Testis (tissue), 3 donors: ENCODE measurements around the gene OLA1. TPM values are rescaled to one million over a fixed set of nuclear protein-coding genes. Genes with fewer than 3 reads are reported as not detected.
A peak's percentile ranks its signal among the peaks of the same experiment; 100 is the strongest.

ENCODE experiments used
- DNase-seq: peaks from one replicate; pipeline ENCODE4 v3.0.0-alpha.2; 2019
- H3K27ac ChIP-seq, 2 donors: fragments of 200-600 bp; sonication (generic); one replicate each; pipeline ENCODE4 v1.5.1; 2019
- H3K27me3 ChIP-seq: fragments of 200-600 bp; sonication (generic); one replicate; pipeline ENCODE4 v1.5.1; 2019
- H3K36me3 ChIP-seq: fragments of 200-600 bp; sonication (generic); one replicate; pipeline ENCODE4 v1.5.1; 2017; ENCODE audit warnings: low read depth; ENCODE audit errors: missing control alignments
- H3K4me1 ChIP-seq: fragments of 200-600 bp; sonication (generic); one replicate; pipeline ENCODE4 v1.5.1; 2019
- H3K4me3 ChIP-seq, 2 donors: fragments of 200-600 bp; sonication (generic); one replicate each; pipeline ENCODE4 v1.5.1; 2017 to 2019
- H3K9me3 ChIP-seq: fragments of 200-600 bp; sonication (generic); one replicate; pipeline ENCODE4 v1.5.1; 2017
- POLR2A ChIP-seq: fragments of 450-650 bp; IDR thresholded peaks from one replicate; pipeline ENCODE4 v1.6.1; 2017; ENCODE audit warnings: antibody characterized with exemption, mild to moderate bottlenecking, moderate library complexity
- WGBS, 2 donors: methylation state at CpG; one replicate each; pipeline ENCODE4 v1.1.5; 2018; 5-methylcytosine and 5-hydroxymethylcytosine counted together
- intact Hi-C: fragments of 100-400 bp; cut with DNase I; formaldehyde crosslinking; loops from one replicate; pipeline ENCODE4 v1.15.1; 2023; ENCODE audit warnings: low total_unique reads
- polyA plus RNA-seq: library from polyadenylated mRNA; stranded (reverse); fragments of 350-450 nt; fragmentation: Illumina TruSeq; extraction: RNeasy Lipid Tissue Mini Kit (QIAGEN cat#74804); gene quantifications from one replicate; pipeline ENCODE4 v1.2.3, GENCODE V29; 2014; ENCODE audit warnings: low read depth, low replicate concordance; ENCODE audit not compliant: insufficient read depth
- total RNA-seq, 2 donors: library from RNA; depleted of rRNA; stranded (reverse); fragments of >200 nt; gene quantifications; one replicate each; pipeline ENCODE4 v1.2.3, GENCODE V29; 2016
- TF ChIP-seq, protein P1 (sequence below), 3 experiments: fragments of 450-650 bp in 2 of 3; fragments of 200-600 bp in 1 of 3; sonication (generic) in 1 of 3; IDR thresholded peaks; one replicate each; pipeline ENCODE4 v1.5.1; 2016 to 2019; ENCODE audit warnings: antibody characterized with exemption in 3 of 3, mild to moderate bottlenecking in 2 of 3, moderate library complexity in 1 of 3

OLA1 gene
- total and polyA plus RNA-seq, 3 donors from 2014 or later = 58.0 to 118 (median 63.6) TPM

DNA sequence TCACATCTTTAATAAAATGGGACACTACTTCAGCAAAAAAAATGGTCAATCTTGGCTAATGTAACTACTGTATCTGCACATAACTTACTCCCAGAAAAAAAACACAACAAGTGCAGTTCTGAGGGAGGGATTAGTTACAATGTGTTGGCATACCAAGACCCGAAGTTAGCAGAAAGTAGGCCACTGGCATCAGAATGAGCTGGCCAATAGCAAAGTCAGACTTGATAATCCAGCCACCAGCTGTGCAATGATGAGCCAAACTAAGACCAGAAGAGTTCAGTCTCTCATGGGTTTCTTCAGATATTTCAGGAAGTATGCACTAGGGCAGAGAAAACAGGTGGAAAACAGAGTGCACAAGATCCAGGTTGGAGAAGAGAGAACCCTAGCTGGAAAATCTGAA, 65.3 kb downstream of the OLA1 start:
- intact Hi-C loops = no loop called here
- H3K27ac ChIP-seq = no peak overlapping the region
- no peak overlapping the region for H3K4me3 ChIP-seq
- H3K9me3 ChIP-seq = no peaks in the 10 kb centered on the region
- TF ChIP-seq, protein P1, sequence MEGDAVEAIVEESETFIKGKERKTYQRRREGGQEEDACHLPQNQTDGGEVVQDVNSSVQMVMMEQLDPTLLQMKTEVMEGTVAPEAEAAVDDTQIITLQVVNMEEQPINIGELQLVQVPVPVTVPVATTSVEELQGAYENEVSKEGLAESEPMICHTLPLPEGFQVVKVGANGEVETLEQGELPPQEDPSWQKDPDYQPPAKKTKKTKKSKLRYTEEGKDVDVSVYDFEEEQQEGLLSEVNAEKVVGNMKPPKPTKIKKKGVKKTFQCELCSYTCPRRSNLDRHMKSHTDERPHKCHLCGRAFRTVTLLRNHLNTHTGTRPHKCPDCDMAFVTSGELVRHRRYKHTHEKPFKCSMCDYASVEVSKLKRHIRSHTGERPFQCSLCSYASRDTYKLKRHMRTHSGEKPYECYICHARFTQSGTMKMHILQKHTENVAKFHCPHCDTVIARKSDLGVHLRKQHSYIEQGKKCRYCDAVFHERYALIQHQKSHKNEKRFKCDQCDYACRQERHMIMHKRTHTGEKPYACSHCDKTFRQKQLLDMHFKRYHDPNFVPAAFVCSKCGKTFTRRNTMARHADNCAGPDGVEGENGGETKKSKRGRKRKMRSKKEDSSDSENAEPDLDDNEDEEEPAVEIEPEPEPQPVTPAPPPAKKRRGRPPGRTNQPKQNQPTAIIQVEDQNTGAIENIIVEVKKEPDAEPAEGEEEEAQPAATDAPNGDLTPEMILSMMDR (IDR thresholded peaks at IDR 0.05) = no peak
- TF ChIP-seq POLR2A = no peak
- peaks cover 8% of the 10 kb centered on the region for H3K4me1 ChIP-seq
- peak; percentile 54 for DNase-seq
- 47 to 67% methylated on average over 1 of the region's 1 CpG for WGBS, 2 donors
- H3K36me3 ChIP-seq = no peaks in the 10 kb centered on the region
- H3K27me3 ChIP-seq = no peaks in the 10 kb centered on the region

DNA sequence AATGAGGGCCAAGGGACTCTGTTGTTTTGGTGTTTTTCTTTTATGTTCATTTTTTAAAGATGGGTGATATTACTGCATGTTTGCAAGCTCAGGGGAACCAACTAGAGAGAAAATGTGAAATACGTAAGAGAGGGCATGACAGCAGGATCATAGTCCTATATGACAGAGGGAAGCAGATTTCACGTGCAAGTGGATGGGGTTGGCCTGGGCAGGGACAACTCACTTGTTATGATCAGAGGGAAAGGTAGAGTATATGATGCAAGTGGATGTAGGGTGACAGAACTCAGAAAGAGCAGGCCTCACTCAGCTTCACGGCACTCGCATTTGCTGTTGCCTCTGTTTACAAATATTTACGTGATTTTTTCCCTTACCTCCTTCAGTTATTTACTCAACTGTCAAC, 67.0 kb downstream of the OLA1 start:
- TF ChIP-seq, protein P1 (IDR thresholded peaks at IDR 0.05) = no peak
- TF ChIP-seq POLR2A = no peak
- no peak for DNase-seq
- H3K9me3 ChIP-seq = no peaks in the 10 kb centered on the region
- H3K27me3 ChIP-seq = no peaks in the 10 kb centered on the region
- 96% methylated on average over 5 of the region's 5 CpGs for WGBS, 2 donors
- intact Hi-C loops = no loop called here
- peaks cover 8% of the 10 kb centered on the region for H3K4me1 ChIP-seq
- no peaks in the 10 kb centered on the region for H3K36me3 ChIP-seq
- H3K4me3 ChIP-seq = no peak overlapping the region
- H3K27ac ChIP-seq = peak overlapping the region in 1 of 2 donors; percentile 5

DNA sequence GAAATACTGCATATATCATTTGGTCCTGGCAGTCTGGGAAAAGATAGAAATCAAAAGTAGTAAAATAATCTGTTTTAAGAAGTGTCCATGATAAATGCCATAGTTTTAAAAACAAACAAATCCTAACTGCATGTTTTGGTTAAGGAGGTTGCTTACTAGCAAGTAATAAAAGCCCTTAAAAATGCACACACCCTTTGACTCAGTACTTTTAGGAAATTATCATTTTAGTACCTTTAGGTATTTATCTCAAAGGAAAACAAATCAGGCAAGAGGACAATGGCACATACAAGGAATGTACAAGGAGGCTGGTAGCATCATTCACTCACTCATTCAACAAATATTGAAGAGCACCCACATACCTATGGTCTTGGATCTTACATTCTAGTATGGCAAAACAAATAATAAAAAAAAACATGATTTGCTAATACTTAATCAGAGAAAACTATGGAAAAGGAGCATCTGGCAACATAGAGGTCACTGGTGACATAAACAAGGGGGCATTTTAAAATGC, 67.6 kb downstream of the OLA1 start:
- TF ChIP-seq, protein P1 (IDR thresholded peaks at IDR 0.05) = no peak
- Histone ChIP-seq H3K27me3 (no peaks in the 10 kb centered on the region), H3K27ac (peak overlapping the region in 1 of 2 donors; percentile 5), H3K36me3 (no peaks in the 10 kb centered on the region), H3K4me3 (no peak overlapping the region), H3K9me3 (no peaks in the 10 kb centered on the region), H3K4me1 (peaks cover 8% of the 10 kb centered on the region)
- intact Hi-C loops = no loop called here
- DNase-seq = no peak

DNA sequence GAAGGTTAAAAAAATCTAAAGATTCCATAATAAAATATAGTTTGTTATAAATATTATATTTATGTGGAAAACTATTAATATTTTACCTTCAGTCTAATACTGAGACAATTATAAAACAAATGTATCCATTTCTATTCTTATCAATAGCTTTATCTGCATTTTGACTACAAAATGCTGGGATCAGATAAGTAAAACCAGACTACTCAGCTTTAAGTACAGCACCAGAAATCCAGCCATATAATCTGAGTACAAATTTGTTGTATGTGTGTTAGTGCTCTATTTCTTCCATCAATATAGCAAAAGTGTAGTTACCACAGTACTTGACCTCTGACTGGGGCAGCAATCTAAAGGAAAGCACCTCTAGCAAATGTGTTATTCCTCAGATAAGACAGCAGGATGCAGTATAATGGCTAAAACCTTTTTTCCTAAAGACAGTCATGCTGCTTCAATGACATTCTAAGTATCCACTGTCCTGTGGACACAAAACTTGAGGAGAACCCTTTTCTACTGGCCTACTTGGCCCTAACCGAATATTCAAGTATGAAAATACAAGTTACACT, 68.1 kb downstream of the OLA1 start:
- intact Hi-C loops = no loop called here
- H3K27me3 ChIP-seq = no peaks in the 10 kb centered on the region
- WGBS, 2 donors = 86 to 95% methylated on average over 1 of the region's 1 CpG
- DNase-seq = no peak
- H3K4me3 ChIP-seq = no peak overlapping the region
- no peak for TF ChIP-seq POLR2A
- TF ChIP-seq, protein P1 (IDR thresholded peaks at IDR 0.05) = no peak
- H3K36me3 ChIP-seq = no peaks in the 10 kb centered on the region
- H3K9me3 ChIP-seq = no peaks in the 10 kb centered on the region
- peaks cover 8% of the 10 kb centered on the region for H3K4me1 ChIP-seq
- H3K27ac ChIP-seq = no peak overlapping the region

DNA sequence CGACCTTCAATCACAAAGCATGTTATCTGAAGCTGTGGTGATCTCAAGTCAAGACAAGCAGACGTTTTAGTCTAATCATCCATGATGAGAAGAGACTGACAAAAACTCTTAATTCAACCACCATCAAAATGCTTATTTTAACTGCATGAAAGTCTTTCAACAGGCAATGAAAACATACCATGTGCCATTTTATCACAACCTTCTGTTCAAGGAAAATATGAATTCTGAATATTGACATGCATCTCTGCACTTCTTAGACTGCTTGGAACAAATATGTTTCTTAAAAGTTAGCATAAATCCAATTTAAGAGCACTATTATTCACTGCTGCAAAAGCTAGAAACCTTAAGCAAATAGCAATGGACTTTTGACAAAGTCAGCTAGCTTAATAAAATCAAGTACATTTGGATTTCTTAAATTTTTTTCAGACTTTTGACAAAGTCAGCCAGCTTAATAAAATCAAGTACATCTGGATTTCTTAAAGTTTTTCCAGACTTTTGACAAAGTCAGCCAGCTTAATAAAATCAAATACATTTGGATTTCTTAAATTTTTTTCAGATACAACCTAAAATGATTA, 70.9 kb downstream of the OLA1 start:
- peaks cover 4% of the 10 kb centered on the region for H3K4me1 ChIP-seq
- no peak for DNase-seq
- H3K27me3 ChIP-seq = no peaks in the 10 kb centered on the region
- TF ChIP-seq, protein P1 (IDR thresholded peaks at IDR 0.05) = no peak
- no peak for TF ChIP-seq POLR2A
- no peaks in the 10 kb centered on the region for H3K9me3 ChIP-seq
- H3K36me3 ChIP-seq = no peaks in the 10 kb centered on the region
- no peak overlapping the region for H3K27ac ChIP-seq
- intact Hi-C loops = no loop called here
- WGBS, 2 donors = 68 to 70% methylated on average over 2 of the region's 2 CpGs
- no peak overlapping the region for H3K4me3 ChIP-seq
